ENCODE results near the gene PCBP2. TPM values are rescaled to one million over a fixed set of nuclear protein-coding genes. Genes with fewer than 3 reads are reported as not detected.

PCBP2 gene
- polyA plus RNA-seq, 1 donor from 2014 or later, result 242 TPM

GRCh38 chr12:53516758-53517455 lies 65.0 kb downstream of the PCBP2 start:
- Histone ChIP-seq H3K27me3 (ENCODE audit: insufficient read depth, low read depth, low read length) (no peaks in the 10 kb centered on the region), H3F3A (ENCODE audit: insufficient read depth, low read length, poor library complexity, severe bottlenecking) (no peaks in the 10 kb centered on the region), H4K20me1 (ENCODE audit: insufficient read depth) (no peaks in the 10 kb centered on the region), H3K4me3 (ENCODE audit: low read length) (no peak overlapping the region), H3K9ac (ENCODE audit: low read length) (no peak overlapping the region), H3K9me2 (ENCODE audit: insufficient read depth, low read length) (no peaks in the 10 kb centered on the region), H2AFZ (ENCODE audit: low read depth, low read length) (no peak overlapping the region), H3K27ac (ENCODE audit: low read length) (no peak overlapping the region), H3K36me3 (ENCODE audit: insufficient read depth, low read length) (no peaks in the 10 kb centered on the region), H3K4me2 (ENCODE audit: low read length) (no peak overlapping the region), H3K79me2 (replicated peaks; ENCODE audit: insufficient read depth, low read length) (no peaks in the 10 kb centered on the region), H3K9me3 (ENCODE audit: low read length) (no peaks in the 10 kb centered on the region)
- TF ChIP-seq EZH2 (IDR thresholded peaks at IDR 0.05; ENCODE audit: borderline replicate concordance, insufficient read depth, low read length, poor library complexity, severe bottlenecking) (no peak), MXI1 (conservative IDR thresholded peaks at IDR 0.05; ENCODE audit: poor library complexity, severe bottlenecking) (no peak), EP300 (conservative IDR thresholded peaks at IDR 0.05; ENCODE audit: poor library complexity, severe bottlenecking) (no peak)

GRCh38 chr12:53518381-53518780 lies 66.5 kb downstream of the PCBP2 start:
- Histone ChIP-seq H3K79me2 (replicated peaks; ENCODE audit: insufficient read depth, low read length) (no peaks in the 10 kb centered on the region), H3K9me3 (ENCODE audit: low read length) (no peaks in the 10 kb centered on the region), H3K4me2 (ENCODE audit: low read length) (no peak overlapping the region), H3K9ac (ENCODE audit: low read length) (no peak overlapping the region), H3K4me3 (ENCODE audit: low read length) (no peak overlapping the region), H3K27ac (ENCODE audit: low read length) (no peak overlapping the region), H4K20me1 (ENCODE audit: insufficient read depth) (no peaks in the 10 kb centered on the region), H3K36me3 (ENCODE audit: insufficient read depth, low read length) (no peaks in the 10 kb centered on the region), H3K27me3 (ENCODE audit: insufficient read depth, low read depth, low read length) (no peaks in the 10 kb centered on the region), H3F3A (ENCODE audit: insufficient read depth, low read length, poor library complexity, severe bottlenecking) (no peaks in the 10 kb centered on the region), H2AFZ (ENCODE audit: low read depth, low read length) (no peak overlapping the region), H3K9me2 (ENCODE audit: insufficient read depth, low read length) (no peaks in the 10 kb centered on the region)
- TF ChIP-seq RAD21 (conservative IDR thresholded peaks at IDR 0.05) (no peak), MXI1 (conservative IDR thresholded peaks at IDR 0.05; ENCODE audit: poor library complexity, severe bottlenecking) (no peak), EZH2 (IDR thresholded peaks at IDR 0.05; ENCODE audit: borderline replicate concordance, insufficient read depth, low read length, poor library complexity, severe bottlenecking) (no peak), TAF1 (IDR thresholded peaks at IDR 0.05; ENCODE audit: low read depth) (no peak), SMC3 (conservative IDR thresholded peaks at IDR 0.05; ENCODE audit: poor library complexity) (no peak), EP300 (conservative IDR thresholded peaks at IDR 0.05; ENCODE audit: poor library complexity, severe bottlenecking) (no peak), CTCF (IDR thresholded peaks at IDR 0.05; ENCODE audit: poor library complexity, severe bottlenecking) (no peak), REST (IDR thresholded peaks at IDR 0.05; ENCODE audit: borderline replicate concordance) (no peak), POLR2AphosphoS5 (IDR thresholded peaks at IDR 0.05) (no peak)
